ENCODE measurements around the gene PCDH1.

PCDH1 gene

DNA sequence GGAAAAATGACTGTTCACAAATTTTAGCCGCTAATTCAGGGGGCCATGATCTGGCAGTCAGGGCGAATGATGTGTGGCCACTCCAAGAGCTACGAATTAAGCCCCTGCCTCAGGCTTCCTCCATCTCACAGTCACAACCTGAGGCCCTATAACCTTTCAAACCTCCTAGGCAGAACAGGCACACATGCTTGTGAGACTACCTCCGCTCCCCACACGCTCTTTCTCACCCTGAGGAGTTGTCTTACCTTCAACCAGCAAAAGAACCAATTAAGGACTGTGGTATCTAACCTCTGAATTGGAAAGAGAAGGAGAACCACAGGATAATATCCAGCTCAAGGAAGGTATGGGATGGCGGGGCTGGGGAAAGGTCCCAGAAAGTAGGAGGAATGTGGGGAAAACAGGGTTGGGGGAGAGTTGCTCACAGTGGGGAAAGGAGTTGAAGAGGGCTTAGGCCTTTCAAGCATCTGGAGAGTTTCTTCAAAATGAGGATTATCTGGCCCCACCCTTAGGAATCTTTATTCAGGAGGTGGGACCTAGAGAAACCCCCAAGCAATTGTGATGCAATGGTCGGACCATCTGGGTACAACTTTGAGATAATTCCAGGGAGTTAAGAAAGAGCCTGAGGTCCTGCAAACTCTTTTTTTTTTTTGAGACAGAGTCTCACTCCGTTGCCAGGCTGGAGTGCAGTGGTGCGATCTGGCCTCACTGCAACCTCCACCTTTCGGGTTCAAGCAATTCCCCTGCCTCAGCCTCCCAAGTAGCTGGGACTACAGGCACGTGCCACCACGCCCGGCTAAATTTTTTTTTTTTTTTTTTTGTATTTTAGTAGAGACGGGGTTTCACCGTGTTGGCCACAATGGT is 5.5 kb downstream of the PCDH1 start:
- no peak for DNase-seq

DNA sequence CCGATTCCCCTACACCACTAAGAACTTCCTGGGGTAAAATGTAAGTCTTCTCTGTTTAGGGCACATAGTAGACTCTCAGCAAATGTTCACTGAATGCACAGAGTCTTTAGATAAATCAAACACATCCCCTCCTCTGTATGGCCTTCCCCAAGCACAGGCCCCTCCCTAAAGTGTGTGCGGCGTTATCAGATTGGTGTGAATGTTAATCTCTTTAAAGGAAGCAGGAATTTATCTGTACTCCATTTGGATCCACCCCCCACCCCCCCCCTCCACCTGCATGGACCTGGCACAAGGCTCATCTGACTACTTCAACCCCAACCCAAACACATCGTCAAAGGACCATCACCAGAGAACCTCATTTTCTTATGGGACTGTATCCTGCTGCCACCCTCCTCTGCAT is 6.3 kb downstream of the PCDH1 start:
- no peak for DNase-seq

DNA sequence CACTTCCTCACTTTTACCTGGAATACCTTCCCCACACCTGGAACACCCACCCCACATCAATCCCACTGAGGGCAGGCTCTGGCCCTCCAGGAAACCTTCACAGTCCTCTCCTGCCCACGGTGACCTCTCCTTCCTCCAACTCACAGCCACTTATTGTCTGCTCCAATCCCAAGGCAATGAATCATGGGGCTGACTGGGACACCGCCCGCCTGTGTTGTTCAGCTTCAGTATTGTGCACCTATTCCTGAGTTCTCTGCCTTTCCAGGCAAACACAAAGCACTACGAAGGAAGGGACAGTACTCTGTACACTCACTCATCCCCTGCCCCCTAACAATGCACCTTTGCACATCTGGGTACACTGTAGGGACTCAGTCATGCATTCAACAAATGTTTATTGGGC is 7.3 kb downstream of the PCDH1 start:
- no peak for DNase-seq

DNA sequence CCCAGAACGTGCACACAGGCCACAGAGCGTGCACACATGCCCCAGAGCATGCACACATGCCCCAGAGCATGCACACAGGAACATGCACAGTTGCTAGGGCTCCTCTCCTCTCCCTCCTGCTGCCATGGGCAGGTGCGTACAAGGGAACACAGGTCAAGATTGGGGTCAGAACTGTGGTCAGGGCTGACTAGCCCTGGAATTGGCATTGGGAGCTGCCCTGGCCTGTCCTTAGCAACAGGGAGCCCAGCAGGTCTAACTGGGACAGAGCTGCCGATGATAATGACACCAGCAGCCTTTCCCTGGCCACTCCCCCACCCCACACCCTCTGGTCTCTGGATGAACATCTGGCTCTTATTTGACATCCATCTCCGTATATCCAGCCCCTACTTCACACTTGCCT is 8.0 kb downstream of the PCDH1 start:
- no peak for DNase-seq

DNA sequence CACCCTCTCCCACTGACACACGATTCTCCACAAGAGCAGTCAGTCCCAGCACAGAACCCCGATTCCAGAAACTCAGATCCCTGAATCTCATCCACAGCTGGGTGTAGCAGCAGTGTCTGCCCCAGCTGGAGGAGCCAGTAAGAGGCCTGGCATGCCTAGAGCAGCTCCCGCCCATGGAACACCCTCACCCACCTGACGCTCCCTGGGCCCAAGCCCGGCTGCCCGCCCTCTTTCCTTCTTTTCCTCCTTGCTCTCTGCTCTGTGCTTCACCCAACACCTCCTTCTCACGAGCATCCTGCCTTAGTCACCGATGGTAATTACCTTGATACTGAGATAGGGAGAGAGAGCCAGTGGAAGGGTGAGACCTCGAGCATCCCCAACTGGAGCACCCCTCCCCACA is 8.7 kb downstream of the PCDH1 start:
- DNase-seq = no peak

DNA sequence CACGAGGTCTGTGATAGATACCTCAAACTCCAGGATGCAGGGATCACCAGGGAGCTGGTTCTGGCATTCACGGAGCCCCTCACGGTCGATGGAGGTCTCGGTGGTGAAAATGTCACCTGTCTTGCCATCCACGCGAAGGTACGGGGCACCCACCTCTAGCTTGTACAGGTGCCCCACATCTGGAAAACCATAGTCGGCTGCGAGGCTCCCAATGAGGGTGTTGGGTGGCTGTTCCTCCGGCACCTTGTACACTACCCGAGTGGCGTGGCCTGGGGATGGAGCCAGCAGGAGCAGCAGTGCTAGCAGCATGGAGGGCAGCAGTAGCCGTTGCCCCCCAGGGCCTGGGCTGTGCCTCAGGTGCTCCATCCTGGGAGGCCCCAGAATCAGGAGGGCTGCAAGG is 9.2 kb downstream of the PCDH1 start:
- no peak for DNase-seq

DNA sequence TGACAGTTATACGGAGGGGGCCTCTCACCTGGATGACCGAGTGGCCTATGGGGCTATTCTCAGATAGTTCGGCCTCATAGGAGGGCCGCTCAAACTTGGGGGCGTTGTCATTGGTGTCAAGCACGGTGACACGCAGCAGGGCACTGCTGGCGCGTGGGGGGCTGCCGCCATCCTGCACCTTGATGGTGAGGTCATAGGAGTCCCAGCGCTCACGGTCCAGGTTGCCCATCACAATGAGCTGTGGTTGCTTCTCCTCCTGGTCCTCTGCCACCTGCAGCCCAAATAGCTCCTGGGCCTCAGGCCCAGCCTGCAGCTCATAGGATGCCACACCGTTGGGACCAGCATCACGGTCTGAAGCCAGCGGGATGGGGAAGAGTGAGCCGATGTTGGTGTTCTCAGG is 9.7 kb downstream of the PCDH1 start:
- DNase-seq = no peak

DNA sequence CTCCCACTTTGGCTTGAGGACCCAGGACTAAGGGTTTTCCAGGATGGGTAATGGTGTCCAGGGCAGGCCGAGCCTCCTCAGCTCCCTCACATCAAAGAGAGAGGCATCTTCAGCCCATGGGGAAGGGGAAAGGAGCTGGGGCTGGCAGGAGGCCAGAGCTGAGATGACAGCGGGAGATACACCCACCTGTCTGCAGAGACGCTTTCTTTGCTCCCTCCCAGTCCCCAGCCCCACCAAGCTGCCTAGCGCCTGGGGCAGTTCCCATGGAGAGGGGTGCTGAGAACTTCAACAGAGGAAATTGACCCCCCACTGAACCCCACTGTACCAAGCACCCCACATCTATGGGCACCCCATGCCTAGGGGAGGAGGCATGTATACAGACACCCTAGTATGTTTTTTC is 10.6 kb downstream of the PCDH1 start:
- no peak for DNase-seq

DNA sequence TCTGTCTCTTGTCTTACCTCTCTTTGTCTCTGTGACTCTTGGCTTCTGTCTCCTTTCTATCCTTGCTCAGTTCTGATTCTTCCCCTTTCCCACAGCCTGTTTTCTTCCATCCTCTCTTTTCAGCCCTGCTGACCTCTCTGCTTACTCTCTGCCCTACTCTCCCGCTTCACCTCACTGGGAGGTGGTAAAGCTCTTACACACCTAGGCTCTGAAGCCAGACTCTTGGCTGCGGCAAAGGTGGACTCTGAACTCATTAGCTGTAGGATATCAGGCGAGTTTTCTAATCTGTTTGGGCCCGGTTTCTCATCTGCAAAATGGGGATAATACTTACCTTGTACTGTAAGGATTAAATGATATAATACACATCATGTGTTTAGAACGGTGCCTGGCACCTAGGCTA is 11.1 kb downstream of the PCDH1 start:
- no peak for DNase-seq

DNA sequence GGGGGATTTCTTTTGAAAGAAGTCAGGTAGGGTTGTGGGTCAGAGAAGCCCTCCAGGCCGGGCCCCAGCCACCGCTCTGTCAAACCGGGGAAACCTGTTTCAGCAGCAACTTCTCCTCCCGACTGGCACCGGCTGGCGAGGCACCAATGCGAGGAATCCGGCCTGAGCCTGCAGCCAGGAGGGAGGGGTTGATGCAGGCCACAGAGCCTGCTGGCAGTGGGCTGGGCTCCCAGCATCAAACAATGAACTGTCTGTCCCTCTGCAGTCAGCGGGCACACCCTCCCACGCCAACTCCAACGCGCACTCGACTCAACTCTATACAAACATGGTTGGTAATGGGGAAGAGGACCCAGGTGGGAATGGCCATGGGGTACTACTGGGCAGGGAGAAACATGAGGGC is 12.1 kb downstream of the PCDH1 start:
- no peak for DNase-seq

DNA sequence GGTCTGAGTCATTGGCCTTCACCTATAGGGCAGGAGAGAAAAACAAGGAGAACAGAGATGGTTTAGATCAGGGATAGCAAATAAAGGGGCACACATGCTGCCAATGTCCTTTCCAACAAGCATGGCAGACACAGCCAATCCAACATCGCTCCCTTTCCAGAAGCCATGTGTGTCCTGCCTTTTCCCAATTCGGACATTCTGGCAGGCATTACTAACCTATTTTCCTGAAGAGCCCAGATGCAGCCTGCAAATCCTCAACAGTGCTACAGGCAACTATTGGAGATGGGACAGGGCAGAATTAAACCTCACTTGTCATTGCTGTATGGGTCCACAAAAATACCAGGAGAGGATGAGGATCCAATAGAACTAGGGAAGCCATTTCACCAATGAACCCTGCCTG is 12.8 kb downstream of the PCDH1 start:
- DNase-seq = no peak

DNA sequence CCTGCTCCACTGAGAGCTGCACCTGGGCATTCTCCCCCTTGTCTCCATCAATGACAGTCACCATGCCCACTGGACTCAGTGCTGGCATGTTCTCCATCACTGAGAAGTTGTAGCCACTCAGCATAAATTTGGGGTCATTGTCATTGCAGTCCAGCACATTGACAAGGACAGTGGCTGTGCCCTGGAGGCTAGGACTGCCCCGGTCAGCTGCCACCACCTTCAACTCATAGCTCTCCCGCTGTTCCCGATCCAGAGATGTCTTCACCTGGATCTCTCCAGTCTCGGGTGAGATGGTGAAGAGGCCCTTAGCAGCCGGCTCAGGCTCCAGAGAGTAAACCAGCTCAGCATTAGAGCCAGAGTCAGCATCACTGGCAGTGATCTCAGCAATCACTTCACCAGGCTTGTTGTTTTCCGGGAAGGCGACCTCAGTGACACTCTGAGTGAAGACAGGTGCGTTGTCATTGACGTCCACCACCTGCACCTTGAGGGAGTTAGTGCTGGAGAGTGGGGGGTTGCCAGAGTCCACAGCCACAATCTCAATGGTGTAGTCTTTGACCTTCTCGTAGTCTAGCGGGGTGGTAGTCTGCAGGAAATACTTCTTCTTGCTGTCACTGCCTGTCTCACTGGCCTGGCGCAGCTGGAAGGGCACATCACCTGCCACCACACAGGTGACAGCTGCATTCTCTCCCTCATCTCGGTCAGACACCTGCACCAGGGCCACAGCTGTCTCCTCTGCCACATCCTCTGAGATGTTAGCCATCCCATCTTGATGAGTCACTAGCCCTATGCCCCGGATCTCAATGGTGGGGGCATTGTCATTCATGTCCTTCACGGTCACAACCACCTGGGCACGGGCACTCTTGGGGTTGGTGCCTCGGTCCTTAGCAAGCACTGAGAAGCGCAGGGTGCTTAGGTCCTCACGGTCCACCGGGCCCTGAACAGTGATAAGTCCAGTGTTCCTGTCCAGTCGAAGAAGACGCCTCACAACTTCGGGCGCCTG is 13.5 kb downstream of the PCDH1 start:
- DNase-seq = no peak

DNA sequence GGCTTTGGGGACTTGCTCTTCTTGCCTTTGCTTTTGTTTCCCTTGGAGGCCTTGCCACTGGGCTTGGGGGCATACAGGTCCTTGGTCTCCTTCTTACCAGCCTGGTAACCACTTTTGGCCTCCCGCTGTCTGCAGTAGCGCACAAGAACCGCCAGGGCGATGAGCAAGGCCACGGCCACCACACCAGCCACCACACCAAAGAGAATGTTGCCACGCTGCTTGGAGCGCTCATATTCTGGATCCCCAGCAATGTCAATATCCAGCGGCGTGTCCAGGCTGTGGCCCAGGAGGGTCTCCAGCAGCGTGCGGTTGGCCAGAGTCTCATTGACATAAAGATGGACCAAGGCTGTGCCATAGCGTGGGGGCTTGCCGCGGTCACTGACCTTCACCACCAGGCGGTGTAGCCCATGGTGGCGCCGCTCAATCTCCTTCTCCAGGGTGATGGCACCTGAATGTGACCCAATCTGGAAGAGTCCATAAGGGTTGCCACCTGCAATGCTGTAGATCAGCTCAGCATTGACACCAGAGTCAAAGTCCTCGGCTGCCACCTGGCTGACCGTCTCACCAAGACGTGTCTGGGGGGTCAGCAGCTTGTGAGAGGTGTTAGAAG is 14.5 kb downstream of the PCDH1 start:
- DNase-seq = no peak

DNA sequence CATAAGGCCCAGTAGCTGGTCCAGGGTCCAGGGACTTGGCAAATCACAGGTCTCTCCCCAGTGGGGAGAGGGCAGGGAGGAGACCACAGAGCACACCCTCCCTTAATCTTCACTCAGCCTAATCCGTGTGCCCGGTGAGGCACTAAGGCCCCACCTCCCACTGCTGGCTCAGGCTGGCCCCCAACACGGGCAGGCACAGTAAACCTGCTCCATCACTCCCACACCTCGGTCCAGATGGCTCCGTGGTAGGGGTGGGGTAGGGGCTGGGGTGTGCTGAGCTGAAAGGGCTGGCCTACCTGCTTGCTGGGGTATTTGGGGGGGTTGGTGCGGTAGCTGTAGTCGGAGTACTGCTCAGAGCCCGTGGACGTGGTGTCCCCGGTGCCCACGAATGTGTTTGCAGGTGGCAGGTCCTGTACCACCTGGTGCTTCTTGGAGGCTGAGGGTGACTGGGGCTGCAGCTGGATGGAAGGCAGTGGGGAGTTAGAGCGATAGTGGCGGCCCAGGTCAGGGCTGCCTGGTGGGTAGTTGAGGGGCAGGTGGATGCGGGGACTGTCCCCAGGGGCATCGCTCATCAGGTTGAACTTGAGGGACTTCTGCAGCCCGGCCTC is 15.2 kb downstream of the PCDH1 start:
- no peak for DNase-seq

DNA sequence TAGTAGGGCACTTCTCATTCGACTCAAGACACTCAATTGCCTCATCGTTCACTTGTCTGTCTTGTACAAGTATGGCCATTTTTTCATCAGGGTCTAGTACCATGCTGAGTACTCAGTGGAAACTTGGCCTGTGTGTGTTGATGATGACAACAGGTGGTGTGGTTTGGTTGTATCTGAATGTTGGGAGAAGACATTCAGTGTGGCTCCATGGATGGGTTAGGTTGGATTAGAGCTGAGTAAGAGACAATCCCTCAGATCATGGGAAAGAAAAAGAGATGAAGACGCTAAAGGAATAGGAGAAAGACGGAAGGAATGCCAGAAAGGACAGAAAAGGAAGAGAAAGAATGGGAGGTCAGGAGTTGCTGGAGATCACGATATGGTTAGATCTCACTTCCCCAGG is 17.0 kb downstream of the PCDH1 start:
- DNase-seq = no peak

DNA sequence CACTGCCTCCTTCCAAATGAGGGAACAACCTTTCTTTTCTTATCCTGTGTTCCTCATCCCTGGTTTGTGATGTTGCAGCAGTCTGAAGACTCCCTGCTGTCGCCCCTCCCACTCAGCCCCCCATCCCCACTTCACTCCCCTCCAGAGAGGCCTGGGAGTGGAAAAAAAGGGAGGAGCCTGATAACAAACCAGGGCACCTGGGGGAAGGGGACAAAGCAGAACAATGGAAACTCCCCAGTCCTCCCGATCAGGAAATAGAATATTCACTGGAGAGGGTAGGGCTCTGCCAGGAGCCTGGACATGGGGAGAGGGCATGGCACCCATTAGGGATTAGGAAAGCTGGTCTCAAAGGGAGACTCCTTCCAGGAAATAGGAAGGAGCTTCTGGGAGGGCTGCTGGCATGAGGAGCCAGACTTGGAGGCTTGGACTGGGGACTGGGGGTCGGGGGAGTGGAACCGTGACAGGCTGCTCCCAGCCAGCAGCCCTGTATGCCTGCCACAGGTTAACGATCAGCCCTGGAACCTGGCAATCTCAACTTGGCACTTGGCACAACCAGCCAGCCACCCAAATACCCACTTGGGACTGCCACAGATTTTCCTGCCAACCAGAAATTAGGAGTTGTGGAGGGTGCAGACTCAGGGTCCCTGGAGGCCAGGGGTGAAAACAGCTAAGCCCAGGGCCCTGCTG is 20.0 kb downstream of the PCDH1 start:
- no peak for DNase-seq

DNA sequence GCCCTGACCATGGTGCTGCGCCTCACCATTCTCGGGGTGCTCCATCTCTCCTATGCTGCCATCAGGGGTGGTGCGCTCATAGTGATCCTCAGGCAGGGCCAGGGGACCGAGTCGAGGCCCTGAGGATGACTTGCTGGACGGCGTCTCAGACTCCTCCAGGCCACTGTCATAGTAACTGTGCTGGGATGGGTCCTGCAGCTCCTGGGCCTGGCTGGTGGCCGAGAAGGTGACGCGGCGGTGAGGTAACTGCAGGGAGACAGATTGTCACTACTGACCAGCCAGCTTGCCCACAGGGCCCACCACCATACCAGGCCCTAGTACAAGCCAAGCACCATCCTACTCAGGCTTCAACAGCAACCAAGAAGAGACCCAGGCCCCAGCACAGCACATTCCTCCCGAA is 21.0 kb downstream of the PCDH1 start:
- DNase-seq = no peak

DNA sequence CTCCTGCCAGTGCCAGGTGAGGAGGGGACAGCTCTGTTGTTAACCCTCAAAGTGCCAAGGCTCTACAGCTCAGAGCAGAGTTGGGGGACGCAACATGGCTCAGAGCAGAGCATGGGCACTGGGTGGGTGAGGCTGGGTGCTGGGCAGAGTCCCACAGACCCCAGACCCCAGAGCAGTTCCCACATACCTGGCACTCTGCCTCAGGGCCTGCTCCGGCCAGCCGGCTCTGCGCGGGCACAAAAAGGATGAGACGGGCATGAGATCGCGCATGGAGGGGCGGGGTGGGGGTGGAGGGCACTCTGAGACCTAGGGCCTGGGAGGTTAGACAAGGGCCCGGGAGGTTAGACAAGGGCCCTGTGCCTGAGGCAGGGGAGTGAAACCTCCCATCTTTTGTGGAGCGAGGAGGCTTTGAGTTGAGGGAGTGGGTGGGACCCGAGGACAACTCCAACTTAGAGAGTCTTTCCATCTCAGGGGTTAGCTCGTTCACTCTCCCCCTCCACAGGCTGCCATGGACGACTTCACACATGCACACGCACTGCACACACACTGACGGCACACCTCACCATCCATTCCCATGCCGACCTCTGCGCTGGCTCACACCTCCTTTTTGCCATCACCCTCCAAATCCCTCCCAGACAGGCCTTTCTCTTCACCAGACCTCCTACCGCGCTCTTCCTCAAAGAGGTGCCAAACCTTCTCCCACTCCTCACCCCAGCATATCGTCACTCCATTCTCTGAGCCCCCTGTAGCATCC is 22.0 kb downstream of the PCDH1 start:
- DNase-seq = no peak

DNA sequence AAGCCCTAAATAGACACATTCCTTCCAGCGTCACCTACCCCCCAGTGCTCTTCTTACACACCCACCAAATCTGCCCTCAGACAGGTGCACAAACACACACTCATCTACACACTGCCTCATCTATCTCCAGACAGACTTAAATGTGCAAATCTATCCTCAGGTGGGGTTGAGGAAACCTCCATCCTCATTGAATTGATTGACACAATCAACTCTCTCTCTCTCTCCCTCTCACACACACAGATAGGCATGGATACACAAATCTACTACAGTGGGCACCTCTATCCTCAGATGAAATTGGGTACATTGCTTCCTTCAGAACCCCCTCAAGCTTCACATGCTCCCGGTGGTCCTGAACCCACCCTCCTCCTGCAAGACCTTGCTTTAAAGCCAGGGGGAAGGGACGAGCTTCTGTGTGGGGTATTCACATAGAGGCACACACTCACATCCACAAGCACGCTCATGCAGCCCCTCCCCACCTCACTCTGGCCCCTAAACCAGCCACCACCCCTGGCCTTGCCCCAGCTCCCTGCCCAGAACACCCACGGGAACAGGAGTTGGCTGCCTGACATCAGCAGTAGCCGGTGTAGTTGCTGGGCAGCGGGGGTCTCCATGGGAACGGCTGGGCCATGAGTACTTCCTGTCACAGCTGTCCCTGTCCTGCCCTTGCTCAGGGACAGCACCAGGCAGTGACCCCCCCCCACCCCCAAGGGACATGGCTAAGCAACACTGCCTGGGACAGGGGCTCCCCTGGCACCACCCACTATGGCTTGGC is 22.8 kb downstream of the PCDH1 start:
- DNase-seq = no peak

DNA sequence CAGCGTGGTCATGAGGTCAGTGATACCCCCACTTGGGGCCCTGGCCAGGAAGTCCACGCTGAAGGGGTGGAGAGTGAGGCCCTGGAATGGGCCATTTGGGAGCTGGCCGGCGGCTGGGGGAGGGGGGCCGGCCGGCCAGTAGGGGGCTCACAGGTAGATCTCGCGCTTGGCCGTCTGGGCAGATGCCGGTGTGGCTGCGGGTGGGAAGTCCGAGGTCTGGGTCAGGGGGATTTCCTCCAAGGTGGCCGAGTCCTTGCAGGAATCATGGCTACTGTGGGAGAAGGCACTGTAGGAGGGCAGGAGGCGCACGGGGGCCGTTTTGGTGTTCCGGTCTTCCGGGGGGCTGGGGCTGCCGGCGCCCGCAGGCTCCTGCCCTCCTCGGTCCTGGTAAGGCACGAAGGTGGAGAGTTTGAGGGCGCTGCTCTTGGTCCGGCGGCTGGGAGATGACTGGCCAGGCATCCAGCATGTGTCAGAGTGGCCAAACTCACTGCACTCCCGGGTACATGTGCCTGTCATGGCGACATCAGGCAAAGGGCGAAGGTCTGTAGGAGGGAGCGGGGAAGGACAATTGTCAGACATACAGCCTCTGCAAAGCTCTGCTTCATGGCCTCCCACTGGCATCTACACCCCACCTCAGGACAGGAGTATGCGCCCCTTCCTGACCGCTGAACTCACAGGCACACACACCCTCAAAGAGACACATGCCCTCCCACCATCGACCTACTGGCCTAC is 24.1 kb downstream of the PCDH1 start:
- DNase-seq = no peak

Measured in stimulated activated CD4-positive, alpha-beta T cell treated with anti-CD3 and anti-CD28 coated beads, Interleukin-4, amount 100 ng/mL, for 4 hours (primary cell).